ENCODE data around the gene NSD2.

- no peak for TF ChIP-seq CTCF (conservative IDR thresholded peaks at IDR 0.05 in 1 of 2, IDR thresholded peaks at IDR 0.05 in 1 of 2; ENCODE audit: extremely low read depth in 1 of 2, insufficient read depth in 1 of 2, low read depth in 1 of 2, low read length in 2 of 2)
- no peak for TF ChIP-seq EZH2 (IDR thresholded peaks at IDR 0.05; ENCODE audit: borderline replicate concordance, low read length)
Observed at GRCh38 chr4:1842993-1843448, 28.2 kb upstream of the NSD2 start.
